Testis (tissue), 2 donors: ENCODE results near the gene QPCT.

Source experiments
- POLR2A ChIP-seq: fragments of 450-650 bp; IDR thresholded peaks from one replicate; pipeline ENCODE4 v1.6.1; 2017; ENCODE audit warnings: antibody characterized with exemption, mild to moderate bottlenecking, moderate library complexity
- TF ChIP-seq, protein P1 (sequence below), 3 experiments: fragments of 450-650 bp in 2 of 3; fragments of 200-600 bp in 1 of 3; sonication (generic) in 1 of 3; IDR thresholded peaks; one replicate each; pipeline ENCODE4 v1.5.1; 2016 to 2019; ENCODE audit warnings: antibody characterized with exemption in 3 of 3, mild to moderate bottlenecking in 2 of 3, moderate library complexity in 1 of 3

DNA sequence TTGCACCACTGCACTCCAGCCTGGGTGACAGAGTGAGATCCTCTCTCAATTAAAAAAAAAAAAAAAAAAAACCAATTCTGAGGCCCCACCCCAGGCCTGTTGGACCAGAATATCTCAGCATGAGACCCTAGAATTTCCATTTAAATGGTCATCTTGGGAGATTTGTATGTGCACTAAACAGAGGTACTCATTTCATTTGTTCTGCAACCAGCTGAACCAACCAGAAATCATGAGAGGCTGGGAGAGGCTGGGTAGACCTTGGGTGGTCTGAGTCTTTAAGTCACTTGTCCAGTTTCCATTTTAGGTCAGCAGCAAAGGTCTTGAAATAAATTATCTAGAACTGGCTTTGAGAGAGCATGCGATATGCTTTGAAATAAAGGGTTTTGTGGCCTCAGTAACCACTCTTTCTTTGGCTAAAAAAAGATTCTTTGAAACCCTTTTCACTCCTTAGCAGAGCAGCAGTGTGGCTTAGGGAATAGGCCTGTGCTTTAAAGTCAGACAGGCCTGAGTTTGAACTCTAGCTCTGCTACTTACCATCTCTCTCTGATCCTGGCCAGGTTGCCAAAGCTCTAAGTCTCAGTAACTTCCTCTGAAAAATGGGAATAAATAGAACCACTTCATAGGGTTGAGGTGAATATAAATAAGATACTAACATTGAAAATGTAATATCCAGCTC, 52.6 kb downstream of the QPCT start:
- TF ChIP-seq, protein P1, sequence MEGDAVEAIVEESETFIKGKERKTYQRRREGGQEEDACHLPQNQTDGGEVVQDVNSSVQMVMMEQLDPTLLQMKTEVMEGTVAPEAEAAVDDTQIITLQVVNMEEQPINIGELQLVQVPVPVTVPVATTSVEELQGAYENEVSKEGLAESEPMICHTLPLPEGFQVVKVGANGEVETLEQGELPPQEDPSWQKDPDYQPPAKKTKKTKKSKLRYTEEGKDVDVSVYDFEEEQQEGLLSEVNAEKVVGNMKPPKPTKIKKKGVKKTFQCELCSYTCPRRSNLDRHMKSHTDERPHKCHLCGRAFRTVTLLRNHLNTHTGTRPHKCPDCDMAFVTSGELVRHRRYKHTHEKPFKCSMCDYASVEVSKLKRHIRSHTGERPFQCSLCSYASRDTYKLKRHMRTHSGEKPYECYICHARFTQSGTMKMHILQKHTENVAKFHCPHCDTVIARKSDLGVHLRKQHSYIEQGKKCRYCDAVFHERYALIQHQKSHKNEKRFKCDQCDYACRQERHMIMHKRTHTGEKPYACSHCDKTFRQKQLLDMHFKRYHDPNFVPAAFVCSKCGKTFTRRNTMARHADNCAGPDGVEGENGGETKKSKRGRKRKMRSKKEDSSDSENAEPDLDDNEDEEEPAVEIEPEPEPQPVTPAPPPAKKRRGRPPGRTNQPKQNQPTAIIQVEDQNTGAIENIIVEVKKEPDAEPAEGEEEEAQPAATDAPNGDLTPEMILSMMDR (IDR thresholded peaks at IDR 0.05): no peak
- no peak for TF ChIP-seq POLR2A
